HG03139 (cell line): ENCODE data around the gene TBC1D28.
"Not testable (repeated sequence)": the region's sequence is repeated elsewhere in the genome, so short reads cannot be mapped to it uniquely, and the experiment has no call there.

Source experiments
- ATAC-seq: cut with Tn5 transposase; IDR thresholded peaks from one replicate; pipeline ENCODE4 v1.9.1; 2021; ENCODE audit not compliant: unreplicated experiment

The TBC1D28 gene

DNA sequence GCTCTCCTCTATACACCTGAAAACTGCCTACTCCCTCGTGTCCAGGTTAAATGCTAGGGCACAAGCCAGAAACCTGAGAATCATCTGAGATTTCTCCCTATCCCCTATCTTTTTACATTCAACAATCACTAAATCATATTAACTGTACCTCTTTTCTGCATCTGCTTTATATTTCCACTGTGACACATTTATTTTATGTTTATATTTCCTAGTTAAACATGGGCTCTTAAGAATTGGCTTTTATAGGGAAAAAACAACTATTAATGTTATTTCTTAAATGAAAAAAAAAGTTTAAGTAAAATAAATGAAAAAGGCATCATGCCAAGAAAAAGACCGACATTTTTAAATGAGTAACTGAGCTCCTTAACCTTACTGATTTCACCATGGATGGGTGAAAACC, 26.6 kb downstream of the TBC1D28 start:
- ATAC-seq = not testable (repeated sequence)

GRCh38 chr17:18613016-18613415, 31.2 kb downstream of the TBC1D28 start:
- ATAC-seq = not testable (repeated sequence)

- not testable (repeated sequence) for ATAC-seq
Measured at GRCh38 chr17:18593138-18593537, 51.1 kb downstream of the TBC1D28 start.
